Umbilical cord (tissue), 2 donors: ENCODE results near the gene IPPK. TPM values are rescaled to one million over a fixed set of nuclear protein-coding genes. Genes with fewer than 3 reads are reported as not detected.

Experiments used
- DNase-seq: peaks from one replicate; pipeline ENCODE4 v3.0.0-alpha.2; 2015; ENCODE audit warnings: low spot score
- total RNA-seq: library from RNA; depleted of rRNA; stranded (reverse); fragments of >200 nt; gene quantifications from one replicate; pipeline ENCODE4 v1.2.3, GENCODE V29; 2014; ENCODE audit warnings: low replicate concordance; ENCODE audit not compliant: insufficient read depth

Gene IPPK
- total RNA-seq, 1 donor from 2014 or later: 4.3 TPM

DNA sequence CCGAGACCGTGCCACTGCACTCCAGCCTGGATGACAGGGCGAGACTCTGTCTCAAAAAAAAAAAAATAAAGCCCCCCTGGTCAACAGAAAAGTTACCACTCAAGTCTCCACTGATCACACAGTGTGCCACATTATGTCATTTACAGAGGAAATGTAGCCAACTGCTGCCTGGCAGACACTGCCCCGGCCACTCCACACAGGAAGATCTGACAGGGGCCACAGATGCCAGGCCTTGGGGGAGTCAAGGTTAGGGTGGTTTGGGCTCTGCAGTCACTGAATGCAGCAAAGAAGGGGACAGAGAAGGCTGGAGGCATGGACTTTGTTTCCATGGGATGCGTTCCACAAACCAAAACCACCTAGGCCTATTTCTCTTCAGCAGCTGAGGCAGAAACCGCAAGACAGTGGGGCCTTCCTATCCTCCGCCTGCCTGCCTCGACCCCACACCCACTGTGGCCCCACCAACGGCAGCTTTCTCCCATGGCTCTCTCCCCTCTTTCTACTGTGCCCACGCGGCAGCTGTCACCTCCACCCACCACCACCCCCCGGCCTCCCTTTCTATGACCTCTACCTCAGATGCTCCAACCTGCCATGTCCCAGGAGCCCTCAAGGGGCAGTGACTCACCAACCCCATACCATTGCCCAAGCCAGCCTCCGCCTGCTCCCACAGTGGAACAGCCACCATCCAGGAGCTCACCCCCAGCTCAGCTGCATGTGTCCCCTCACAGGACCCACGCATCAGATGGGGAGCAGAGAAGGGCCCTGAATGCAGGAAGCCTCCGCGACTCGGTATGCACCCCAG is 12.4 kb downstream of the IPPK start:
- DNase-seq: no peak

- DNase-seq: no peak
Observed at GRCh38 chr9:92656537-92656925, 13.4 kb downstream of the IPPK start.

DNA sequence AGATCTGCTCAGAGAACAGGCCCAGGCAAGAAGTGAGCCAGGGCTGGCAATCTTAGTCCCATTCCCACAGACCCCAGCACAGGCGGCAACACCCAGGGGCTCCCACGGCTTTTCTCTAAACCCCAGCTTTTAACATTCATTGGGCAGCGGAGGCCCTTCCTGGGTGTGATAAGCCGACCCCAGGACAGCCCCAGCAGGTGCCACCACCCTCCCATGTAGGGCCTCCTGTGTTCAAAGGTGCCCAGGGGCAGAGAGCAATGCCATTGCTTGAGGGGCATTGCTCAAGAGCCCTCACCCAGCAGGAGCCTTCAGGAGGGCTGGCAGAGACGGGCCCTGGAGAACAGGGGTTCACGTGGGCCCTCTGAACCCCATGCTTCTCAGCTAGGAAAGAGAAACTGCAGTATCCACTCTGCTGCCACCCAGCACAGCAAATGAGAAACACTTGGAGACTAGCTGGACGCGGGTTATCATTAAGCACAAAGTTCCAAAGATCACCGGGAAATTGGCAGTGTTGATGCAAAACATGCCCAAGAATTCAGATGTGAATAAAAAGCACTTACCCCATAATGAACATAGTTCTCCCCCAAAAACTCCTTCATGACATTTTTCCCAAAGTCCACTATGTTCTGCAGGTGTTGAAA is 13.9 kb downstream of the IPPK start:
- no peak for DNase-seq

GRCh38 chr9:92655366-92655765 is 14.6 kb downstream of the IPPK start:
- no peak for DNase-seq

DNA sequence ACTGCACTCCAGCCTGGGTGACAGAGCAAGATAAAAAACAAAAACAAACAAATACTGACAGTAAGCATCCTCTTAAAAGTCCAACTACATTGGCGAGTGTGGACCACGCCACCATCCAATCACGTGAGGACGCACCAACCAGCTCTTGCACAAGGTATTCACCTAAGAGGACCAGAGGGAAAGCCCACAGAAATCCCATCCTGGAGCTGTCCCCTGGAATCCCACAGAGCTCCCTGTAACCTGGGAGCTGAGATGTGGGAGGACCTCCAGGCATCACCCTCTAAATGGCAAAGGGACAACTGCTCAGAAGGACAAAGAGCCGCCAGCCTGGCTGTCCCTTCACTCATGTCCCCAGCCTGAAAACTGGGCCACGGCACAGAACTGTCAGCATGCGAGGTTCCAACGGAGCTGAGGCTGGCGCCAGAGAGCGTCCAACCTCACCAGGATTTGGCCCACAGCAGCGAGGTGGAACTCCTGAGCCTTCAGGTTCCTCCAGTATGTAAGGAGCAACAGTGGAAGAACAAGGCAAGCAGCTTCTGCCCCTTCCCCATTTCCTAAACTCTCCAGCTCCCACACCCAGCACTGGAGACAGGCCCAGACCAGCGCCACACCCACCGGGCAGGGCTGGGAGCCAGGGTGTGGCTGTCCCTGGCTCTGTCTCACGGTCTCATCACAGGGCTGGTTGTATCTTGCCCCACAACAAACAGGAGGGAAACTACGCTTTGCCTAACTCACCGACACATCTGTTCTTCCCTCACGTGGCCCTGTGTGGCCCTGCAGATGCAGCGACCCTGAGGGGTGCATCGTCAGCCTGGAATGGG is 15.2 kb downstream of the IPPK start:
- DNase-seq: no peak

GRCh38 chr9:92652461-92652860 is 17.5 kb downstream of the IPPK start:
- no peak for DNase-seq

DNA sequence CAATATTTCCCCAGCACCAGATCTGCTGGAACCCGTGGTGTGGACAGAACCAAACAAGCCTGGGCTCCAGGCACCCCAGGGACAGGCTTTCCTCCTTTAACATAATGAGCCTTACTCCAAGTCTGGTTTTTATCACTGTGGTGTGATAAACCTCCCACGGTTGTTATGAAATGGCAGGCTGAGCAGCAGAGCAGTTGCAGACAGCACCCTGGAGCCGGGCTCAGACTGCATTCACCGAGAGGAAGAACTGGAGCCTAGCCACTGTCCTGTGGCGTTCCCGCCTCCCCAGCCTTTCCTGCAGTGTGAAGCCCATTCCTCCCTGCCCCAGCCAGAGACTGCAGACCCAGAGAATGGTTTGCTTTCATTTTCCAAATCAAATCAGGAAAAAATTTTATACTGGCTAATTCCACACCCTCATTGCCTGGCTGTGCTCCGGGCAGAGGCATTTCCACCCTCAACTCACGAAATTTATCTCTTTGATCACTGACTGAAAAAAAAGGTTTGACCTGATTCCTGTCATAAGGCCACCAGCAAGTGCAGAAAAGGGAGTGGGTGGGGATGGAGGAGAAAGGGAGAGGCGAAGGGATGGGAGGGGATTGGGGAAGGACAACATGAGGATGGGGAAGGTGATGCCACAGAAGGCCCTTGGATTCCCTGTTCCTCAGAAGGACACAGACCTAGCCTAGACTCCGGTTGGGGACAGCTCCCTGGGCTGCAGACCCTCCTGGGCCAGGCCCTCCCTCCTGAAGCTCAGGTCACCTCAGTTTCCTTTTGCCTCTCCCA is 18.9 kb downstream of the IPPK start:
- peak; percentile 85 for DNase-seq

- no peak for DNase-seq
Observed at GRCh38 chr9:92650296-92650695, 19.6 kb downstream of the IPPK start.

DNA sequence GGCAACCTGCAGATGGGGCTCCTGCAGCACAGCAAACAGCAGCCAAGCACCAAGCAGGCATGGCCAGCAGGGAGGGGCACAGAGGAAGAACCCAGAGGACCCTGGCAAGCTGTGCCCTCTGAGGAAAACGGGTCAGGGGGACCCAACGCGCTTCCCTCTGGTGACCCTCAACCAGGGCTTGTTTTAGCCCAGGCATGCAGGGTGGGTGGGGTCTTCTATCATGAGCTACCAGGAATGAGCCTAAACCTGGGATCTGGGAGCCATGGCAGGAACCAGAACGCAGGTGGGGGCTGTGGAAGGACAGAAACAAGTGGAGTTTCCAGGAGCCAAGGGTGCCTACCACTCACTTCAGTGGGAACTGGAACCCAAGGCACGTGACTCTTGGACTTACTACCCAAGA is 20.9 kb downstream of the IPPK start:
- DNase-seq: no peak

- no peak for DNase-seq
Observed at GRCh38 chr9:92648474-92648971, 21.4 kb downstream of the IPPK start.

- no peak for DNase-seq
Observed at GRCh38 chr9:92647671-92648473, 22.1 kb downstream of the IPPK start.

DNA sequence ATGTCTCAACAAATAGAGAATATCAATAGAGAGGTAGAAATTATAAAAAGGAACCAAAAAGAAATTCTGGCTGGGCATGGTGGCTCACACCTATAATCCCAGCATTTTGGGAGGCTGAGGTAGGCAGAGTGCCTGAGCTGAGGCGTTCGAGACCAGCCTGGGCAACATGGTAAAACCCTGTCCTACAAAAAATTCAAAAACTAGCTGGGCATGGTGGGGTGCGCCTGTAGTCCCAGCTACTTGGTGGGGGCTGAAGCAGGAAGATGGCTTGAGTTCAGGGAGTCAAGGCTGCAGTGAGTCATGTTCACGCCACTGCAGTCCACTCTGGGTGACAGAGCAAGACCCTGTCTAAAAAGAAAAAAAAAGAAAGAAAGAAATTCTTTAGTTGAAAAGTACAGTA is 24.9 kb downstream of the IPPK start:
- DNase-seq: no peak

DNA sequence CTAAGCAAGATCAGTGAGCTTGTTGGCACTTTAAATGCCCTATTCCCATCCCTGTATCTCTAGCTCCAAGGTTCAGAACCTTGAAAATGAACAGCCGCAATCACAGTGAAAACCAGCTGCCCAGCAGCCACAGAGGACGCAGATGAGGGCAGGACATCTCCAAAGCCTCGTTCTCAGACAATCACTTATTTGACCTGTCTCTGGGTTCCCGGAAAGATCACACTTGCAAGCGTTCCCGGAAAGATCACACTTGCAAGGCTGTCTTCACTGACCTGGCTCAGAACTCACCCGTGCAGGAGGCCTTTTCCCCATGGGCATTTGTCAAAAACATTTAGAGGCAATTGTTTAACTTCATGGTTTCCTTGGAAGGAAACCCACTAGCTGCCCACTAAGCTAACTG is 25.7 kb downstream of the IPPK start:
- DNase-seq: no peak

DNA sequence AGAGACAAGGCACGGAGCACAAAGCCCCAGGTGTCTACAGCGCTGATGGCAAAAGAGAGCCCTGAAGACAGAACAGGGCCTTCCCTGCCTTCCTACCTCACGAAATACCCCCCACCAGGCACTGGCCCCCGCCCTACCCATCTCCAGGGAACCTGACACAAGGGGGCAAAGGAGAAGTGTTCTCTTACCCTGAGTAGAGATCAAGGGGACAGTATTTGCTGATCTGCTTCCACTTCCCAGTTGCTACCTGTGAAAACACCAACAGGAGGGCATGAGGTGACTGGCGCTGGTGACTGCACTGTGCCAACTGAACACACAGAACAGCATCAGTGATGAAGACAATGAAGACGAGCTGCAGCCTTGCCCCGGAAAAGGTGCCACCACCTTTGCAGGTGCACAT is 27.4 kb downstream of the IPPK start:
- DNase-seq: no peak

GRCh38 chr9:92642041-92642451 is 27.9 kb downstream of the IPPK start:
- no peak for DNase-seq

DNA sequence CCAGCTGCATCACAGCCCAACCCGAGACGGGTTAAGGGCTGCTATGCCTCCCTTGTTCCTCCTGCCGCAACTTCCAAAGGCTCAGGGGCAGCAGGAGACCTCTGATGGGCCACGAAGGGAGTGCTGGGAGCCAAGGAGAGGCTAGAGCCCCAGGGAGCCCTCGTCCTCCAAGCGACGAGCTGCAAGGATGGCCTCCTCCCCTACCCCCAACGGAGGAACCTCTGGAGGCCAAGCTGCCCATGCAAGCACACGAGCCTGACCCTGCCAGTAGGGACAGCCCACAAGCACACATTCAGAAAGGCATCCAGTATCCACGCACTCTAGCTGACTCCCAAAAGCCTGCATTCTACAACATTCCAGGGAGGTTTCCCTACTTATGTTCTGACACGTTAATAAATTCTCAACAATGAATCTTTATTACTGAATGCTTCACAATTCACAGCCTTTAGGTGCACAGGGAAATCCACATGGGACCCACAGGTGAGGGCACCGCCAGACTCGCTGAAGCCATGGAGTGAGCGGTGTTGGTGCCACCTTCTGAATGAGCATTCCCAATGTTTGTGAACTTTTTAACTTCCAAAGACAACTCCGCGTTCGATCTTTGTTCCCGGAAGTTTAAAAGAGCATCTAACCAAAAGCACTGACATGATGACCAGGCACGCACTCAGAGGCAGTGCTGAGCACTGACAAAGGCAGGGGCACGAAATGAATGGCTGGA is 28.7 kb downstream of the IPPK start:
- peak; percentile 15 for DNase-seq

- no peak for DNase-seq
Observed at GRCh38 chr9:92640398-92641091, 29.4 kb downstream of the IPPK start.

DNA sequence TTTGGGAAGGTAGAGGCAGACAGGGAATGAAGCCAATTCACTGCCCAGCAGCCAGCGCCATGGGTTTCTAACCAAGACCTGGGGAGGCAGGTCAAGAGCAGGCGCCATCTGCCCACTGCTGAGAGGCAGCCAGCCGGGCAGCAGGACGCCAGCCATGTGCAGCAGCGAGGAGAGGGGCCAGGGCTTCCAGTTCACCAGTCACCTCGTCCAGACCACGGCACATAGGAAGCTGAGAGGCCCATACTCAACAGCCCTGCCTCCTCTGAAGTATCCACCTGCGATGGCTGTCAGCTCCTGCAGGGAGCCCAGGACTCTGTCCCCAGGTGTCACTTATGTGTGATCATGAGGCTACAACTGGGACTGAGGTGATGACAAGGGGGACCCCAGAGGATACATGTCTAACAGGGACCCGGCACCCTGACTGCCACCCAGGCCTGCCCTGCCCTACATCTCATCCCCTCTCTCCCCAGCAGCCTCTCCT is 30.1 kb downstream of the IPPK start:
- DNase-seq: no peak

- DNase-seq: no peak
Observed at GRCh38 chr9:92639124-92639523, 30.8 kb downstream of the IPPK start.
